IPS-20b (cell line): ENCODE measurements around the gene SEC11A.

ENCODE experiments used
- H3K27ac ChIP-seq: one replicate; pipeline ENCODE4 v1.5.1; 2013; ENCODE audit warnings: low read length
- H3K27me3 ChIP-seq: 2 replicates; pipeline ENCODE4 v1.6.1; 2013; ENCODE audit warnings: mild to moderate bottlenecking, low read length, inconsistent platforms; ENCODE audit not compliant: insufficient read depth
- H3K36me3 ChIP-seq: 2 replicates; pipeline ENCODE4 v1.6.1; 2013; ENCODE audit warnings: low read depth, mild to moderate bottlenecking, inconsistent platforms, low read length, moderate library complexity; ENCODE audit not compliant: insufficient read depth
- H3K4me1 ChIP-seq: 2 replicates; pipeline ENCODE4 v1.6.1; 2013; ENCODE audit warnings: mild to moderate bottlenecking, control low read depth, inconsistent platforms, low read length, moderate library complexity; ENCODE audit not compliant: insufficient read depth
- H3K4me3 ChIP-seq: 2 replicates; pipeline ENCODE4 v1.5.1; 2013; ENCODE audit warnings: mild to moderate bottlenecking, low read length, inconsistent platforms
- H3K9ac ChIP-seq: 2 replicates; pipeline ENCODE4 v1.6.1; 2013; ENCODE audit warnings: low read depth, mild to moderate bottlenecking, inconsistent platforms, low read length, moderate library complexity
- H3K9me3 ChIP-seq: 2 replicates; pipeline ENCODE4 v1.6.1; 2013; ENCODE audit warnings: mild to moderate bottlenecking, low read depth, low read length, inconsistent platforms; ENCODE audit not compliant: insufficient read depth

The SEC11A gene

DNA sequence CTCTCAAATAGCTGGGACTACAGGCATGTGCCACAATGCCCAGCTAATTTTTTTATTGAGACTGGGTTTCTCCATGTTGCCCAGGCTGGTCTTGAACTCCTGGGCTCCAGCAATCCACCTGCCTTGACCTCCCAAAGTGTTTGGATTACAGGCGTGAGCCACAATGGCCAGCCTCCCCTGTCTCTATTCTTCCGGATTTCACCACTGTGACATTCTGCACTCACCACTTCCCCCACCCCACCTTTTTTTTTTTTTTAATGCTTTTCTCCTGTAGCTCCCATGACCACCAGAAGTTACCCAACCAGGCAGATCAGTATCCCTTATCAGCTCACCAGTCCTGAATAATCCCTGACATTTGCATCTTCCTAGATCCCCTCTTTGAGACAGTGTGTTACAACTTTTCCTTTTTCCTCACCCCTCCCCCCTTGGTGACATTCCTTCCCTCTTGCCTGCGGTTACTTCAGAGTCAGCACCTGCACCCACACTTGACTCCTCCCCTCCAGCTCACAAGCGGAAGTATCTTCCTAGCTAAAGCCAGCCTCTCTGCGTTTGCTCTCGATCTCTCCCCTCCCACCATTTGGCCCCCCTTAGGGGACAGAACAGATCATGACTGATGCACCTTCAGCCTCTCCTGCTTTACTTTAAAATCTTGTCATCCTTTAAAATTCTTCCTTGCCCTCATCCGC lies 19.0 kb upstream of the SEC11A start:
- no peaks in the 10 kb centered on the region for H3K9me3 ChIP-seq
- H3K27me3 ChIP-seq: no peaks in the 10 kb centered on the region
- H3K27ac ChIP-seq: peak overlapping the region; percentile 30
- peak overlapping the region; percentile 31 for H3K4me3 ChIP-seq
- peaks cover 7% of the 10 kb centered on the region for H3K4me1 ChIP-seq
- no peaks in the 10 kb centered on the region for H3K36me3 ChIP-seq
- peak overlapping the region; percentile 23; the same call in 1 of the 2 replicates for H3K9ac ChIP-seq

GRCh38 chr15:84731774-84732173 lies 15.8 kb upstream of the SEC11A start:
- H3K4me3 ChIP-seq: no peak overlapping the region
- no peaks in the 10 kb centered on the region for H3K36me3 ChIP-seq
- no peaks in the 10 kb centered on the region for H3K27me3 ChIP-seq
- no peak overlapping the region for H3K27ac ChIP-seq
- peaks cover 7% of the 10 kb centered on the region for H3K4me1 ChIP-seq
- no peaks in the 10 kb centered on the region for H3K9me3 ChIP-seq
- no peak overlapping the region for H3K9ac ChIP-seq

GRCh38 chr15:84727429-84727828 lies 11.5 kb upstream of the SEC11A start:
- Histone ChIP-seq H3K9ac (no peak overlapping the region), H3K27me3 (no peaks in the 10 kb centered on the region), H3K36me3 (no peaks in the 10 kb centered on the region), H3K4me1 (no peaks in the 10 kb centered on the region), H3K4me3 (no peak overlapping the region), H3K27ac (no peak overlapping the region), H3K9me3 (no peaks in the 10 kb centered on the region)

GRCh38 chr15:84725001-84725491 lies 9.1 kb upstream of the SEC11A start:
- Histone ChIP-seq H3K4me3 (no peak overlapping the region), H3K27ac (no peak overlapping the region), H3K4me1 (no peaks in the 10 kb centered on the region), H3K9me3 (no peaks in the 10 kb centered on the region), H3K36me3 (no peaks in the 10 kb centered on the region), H3K27me3 (no peaks in the 10 kb centered on the region), H3K9ac (no peak overlapping the region)

GRCh38 chr15:84722628-84723027 lies 6.7 kb upstream of the SEC11A start:
- Histone ChIP-seq H3K27me3 (no peaks in the 10 kb centered on the region), H3K4me1 (no peaks in the 10 kb centered on the region), H3K36me3 (no peaks in the 10 kb centered on the region), H3K4me3 (no peak overlapping the region), H3K27ac (no peak overlapping the region), H3K9me3 (no peaks in the 10 kb centered on the region), H3K9ac (no peak overlapping the region)

DNA sequence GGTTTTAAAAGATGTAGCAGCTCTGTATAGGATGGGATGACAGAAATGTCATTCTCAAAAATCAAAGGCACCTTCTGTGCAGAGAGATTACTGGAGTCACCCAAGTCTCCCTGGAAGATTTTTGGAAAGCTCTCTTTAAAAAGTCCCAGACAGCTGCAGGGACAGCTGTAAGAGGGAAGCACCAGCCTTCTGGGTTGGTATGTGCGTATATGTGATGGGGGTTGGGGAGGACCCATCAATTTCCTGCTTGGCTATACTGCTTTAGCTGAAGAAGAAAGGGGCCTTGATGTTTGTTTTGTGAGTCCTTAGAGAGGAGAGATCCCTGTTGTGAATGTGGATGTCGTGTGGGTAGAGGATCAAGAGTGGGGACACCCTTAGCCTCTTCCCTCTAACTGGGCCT lies 5.4 kb upstream of the SEC11A start:
- no peaks in the 10 kb centered on the region for H3K9me3 ChIP-seq
- no peak overlapping the region for H3K27ac ChIP-seq
- H3K4me1 ChIP-seq: no peaks in the 10 kb centered on the region
- no peak overlapping the region for H3K4me3 ChIP-seq
- no peaks in the 10 kb centered on the region for H3K36me3 ChIP-seq
- no peaks in the 10 kb centered on the region for H3K27me3 ChIP-seq
- no peak overlapping the region for H3K9ac ChIP-seq

- H3K9ac ChIP-seq: peak overlapping the region; percentile 98
- peaks cover 22% of the 10 kb centered on the region for H3K36me3 ChIP-seq
- H3K9me3 ChIP-seq: no peaks in the 10 kb centered on the region
- peak overlapping the region; percentile 67 for H3K27ac ChIP-seq
- peaks cover 6% of the 10 kb centered on the region for H3K4me1 ChIP-seq
- H3K27me3 ChIP-seq: no peaks in the 10 kb centered on the region
- H3K4me3 ChIP-seq: peak overlapping the region; percentile 99
Measured at GRCh38 chr15:84715441-84716035, 401 bp downstream of the SEC11A start.

- Histone ChIP-seq H3K9me3 (no peaks in the 10 kb centered on the region), H3K27ac (no peak overlapping the region), H3K4me3 (peak overlapping the region; percentile 99), H3K27me3 (no peaks in the 10 kb centered on the region), H3K4me1 (peaks cover 6% of the 10 kb centered on the region), H3K9ac (peak overlapping the region; percentile 98), H3K36me3 (peaks cover 28% of the 10 kb centered on the region)
Measured at GRCh38 chr15:84714821-84715220, 1.1 kb downstream of the SEC11A start.

DNA sequence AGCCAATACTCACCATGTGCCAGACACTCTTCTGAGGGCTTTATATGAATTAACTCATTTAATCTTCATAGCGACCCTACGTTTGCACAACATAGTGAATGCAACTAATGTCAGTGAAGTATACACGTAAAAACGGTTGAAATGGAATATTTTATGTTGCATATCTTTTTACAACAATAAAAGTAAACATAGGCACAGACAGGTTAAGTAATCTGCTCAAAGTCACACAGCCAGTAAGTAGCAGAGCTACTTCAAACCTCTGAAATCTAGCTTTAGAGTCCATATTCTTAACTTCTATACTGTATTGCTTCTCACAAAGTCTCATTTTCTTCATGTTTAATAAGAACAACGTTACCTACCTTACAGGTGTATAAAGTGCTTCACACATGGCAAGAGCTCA lies 1.6 kb downstream of the SEC11A start:
- Histone ChIP-seq H3K27ac (no peak overlapping the region), H3K9me3 (no peaks in the 10 kb centered on the region), H3K36me3 (peaks cover 32% of the 10 kb centered on the region), H3K27me3 (no peaks in the 10 kb centered on the region), H3K9ac (peak overlapping the region; percentile 98; the same call in 1 of the 2 replicates), H3K4me3 (peak overlapping the region; percentile 99), H3K4me1 (peaks cover 6% of the 10 kb centered on the region)

DNA sequence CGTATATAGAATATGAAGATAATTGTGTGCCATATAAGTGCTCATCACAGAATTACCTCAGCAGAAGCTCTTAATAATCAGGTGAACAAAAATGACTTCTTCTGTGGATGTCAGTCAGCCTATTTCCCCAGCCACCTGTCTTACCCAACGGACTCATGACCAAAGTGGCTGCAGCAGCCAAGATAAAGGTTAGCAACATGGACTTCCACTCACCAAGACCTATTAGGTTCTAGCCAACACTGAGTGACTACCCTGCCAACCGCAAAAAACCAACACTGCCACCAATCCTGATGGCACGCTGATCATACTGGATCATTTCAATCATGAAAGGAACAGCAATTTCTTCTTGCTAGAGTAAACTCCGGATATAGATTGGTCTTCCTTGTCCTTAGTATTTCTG lies 12.1 kb downstream of the SEC11A start:
- Histone ChIP-seq H3K9me3 (no peaks in the 10 kb centered on the region), H3K4me1 (no peaks in the 10 kb centered on the region), H3K9ac (no peak overlapping the region), H3K4me3 (no peak overlapping the region), H3K27me3 (no peaks in the 10 kb centered on the region), H3K27ac (no peak overlapping the region), H3K36me3 (peaks cover 17% of the 10 kb centered on the region; the same call in 1 of the 2 replicates)

GRCh38 chr15:84702961-84703482 lies 12.9 kb downstream of the SEC11A start:
- H3K9ac ChIP-seq: no peak overlapping the region
- no peak overlapping the region for H3K27ac ChIP-seq
- peaks cover 11% of the 10 kb centered on the region; the same call in 1 of the 2 replicates for H3K36me3 ChIP-seq
- no peaks in the 10 kb centered on the region for H3K9me3 ChIP-seq
- H3K27me3 ChIP-seq: no peaks in the 10 kb centered on the region
- H3K4me1 ChIP-seq: no peaks in the 10 kb centered on the region
- no peak overlapping the region for H3K4me3 ChIP-seq
